GM12878 (cell line): ENCODE measurements around the gene BBLN. TPM values are rescaled to one million over a fixed set of nuclear protein-coding genes. Genes with fewer than 3 reads are reported as not detected.

Experiments used
- ATAC-seq: fragments of 200-7000 bp; cut with Tn5 transposase; 3 replicates; pipeline ENCODE4 v1.9.1; 2020; ENCODE audit warnings: mild to moderate bottlenecking, moderate library complexity
- BruUV-seq: library from RNA; stranded (reverse); fragments of 400-500 nt; replicated peaks from 2 replicates; lab custom pipeline; 2021; lab: Mats Ljungman, UMichigan
- CTCF ChIA-PET: fragments of 300-600 bp; sonication (Branson Sonifier 250); formaldehyde crosslinking; extraction: SDS; loops from one replicate; lab custom pipeline; 2021; ENCODE audit warnings: inconsistent platforms; lab: Yijun Ruan, JAX
- POLR2A ChIA-PET: fragments of 350-600 bp; formaldehyde crosslinking; extraction: SDS; loops from one replicate; lab custom pipeline; 2021; ENCODE audit warnings: inconsistent platforms; lab: Charles Lee
- RAD21 ChIA-PET: fragments of 300-600 bp; sonication (Branson Sonifier 250); formaldehyde crosslinking; loops from one replicate; lab custom pipeline; 2023; ENCODE audit warnings: antibody characterized with exemption; ENCODE audit not compliant: unreplicated experiment; lab: Charles Lee
- SMC1A ChIA-PET: fragments of 300-600 bp; sonication (Branson Sonifier 250); formaldehyde crosslinking; loops from one replicate; lab custom pipeline; 2023; ENCODE audit not compliant: unreplicated experiment, uncharacterized antibody; lab: Charles Lee
- DNase-seq: peaks from one replicate; pipeline ENCODE4 v3.0.0-alpha.2; 2011; ENCODE audit warnings: low read depth, low spot score
- FAIRE-seq: peaks from 3 replicates; lab custom pipeline; 2011; peaks lifted over from hg19 to GRCh38; lab: Jason Lieb, UNC
- H2AFZ ChIP-seq: 2 replicates; pipeline ENCODE4 v1.6.0; 2011; ENCODE audit warnings: low read depth, low read length, control low read depth; ENCODE audit not compliant: control insufficient read depth
- H3K27ac ChIP-seq: 2 replicates; pipeline ENCODE4 v1.5.1; 2011; ENCODE audit warnings: control low read depth; ENCODE audit not compliant: control insufficient read depth, insufficient read depth
- H3K27me3 ChIP-seq, 2 experiments: replicated peaks in 1 of 2; 2 replicates each; pipeline versions ENCODE4 v1.6.0 to v1.6.1; 2011; ENCODE audit warnings: low read length in 1 of 2; ENCODE audit not compliant: control insufficient read depth in 2 of 2, insufficient read depth in 2 of 2
- H3K36me3 ChIP-seq, 2 experiments: 2 replicates each; pipeline ENCODE4 v1.5.1; 2011; ENCODE audit warnings: low read length in 1 of 2; ENCODE audit not compliant: control insufficient read depth in 2 of 2, insufficient read depth in 2 of 2
- H3K4me1 ChIP-seq: 2 replicates; pipeline ENCODE4 v1.6.1; 2011; ENCODE audit warnings: mild to moderate bottlenecking, low read length, moderate library complexity, mixed read lengths; ENCODE audit not compliant: control insufficient read depth, insufficient read depth
- H3K4me2 ChIP-seq: 2 replicates; pipeline ENCODE4 v1.6.0; 2011; ENCODE audit warnings: control low read depth; ENCODE audit not compliant: control insufficient read depth, insufficient read depth
- H3K4me3 ChIP-seq: fragments of 200-600 bp; sonication (generic); 2 replicates; pipeline ENCODE4 v1.5.1; 2016
- H3K79me2 ChIP-seq: 2 replicates; pipeline ENCODE4 v1.6.0; 2011; ENCODE audit warnings: low read length; ENCODE audit not compliant: control insufficient read depth, insufficient read depth
- H3K9ac ChIP-seq: 2 replicates; pipeline ENCODE4 v1.8.0; 2011; ENCODE audit warnings: low read length, control low read depth, mixed read lengths; ENCODE audit not compliant: control insufficient read depth, insufficient read depth
- H3K9me3 ChIP-seq: replicated peaks from 3 replicates; pipeline ENCODE4 v1.5.1; 2011; ENCODE audit warnings: mild to moderate bottlenecking, low read length; ENCODE audit not compliant: control insufficient read depth, insufficient read depth
- H4K20me1 ChIP-seq: 2 replicates; pipeline ENCODE4 v1.6.0; 2011; ENCODE audit not compliant: control insufficient read depth, insufficient read depth
- FOS ChIP-seq: IDR thresholded peaks from 3 replicates; pipeline ENCODE4 v1.6.1; 2011; ENCODE audit warnings: borderline replicate concordance; ENCODE audit not compliant: insufficient read length; ENCODE audit errors: extremely low read depth
- LARP7 ChIP-seq: fragments of 450-650 bp; IDR thresholded peaks from 2 replicates; pipeline ENCODE4 v1.6.1; 2017; ENCODE audit warnings: mild to moderate bottlenecking
- PAX5 ChIP-seq: IDR thresholded peaks from 2 replicates; pipeline ENCODE4 v1.6.1; 2011; ENCODE audit warnings: low read depth, low read length, borderline replicate concordance
- RAD21 ChIP-seq: IDR thresholded peaks from 2 replicates; pipeline ENCODE4 v1.6.1; 2011; ENCODE audit warnings: mild to moderate bottlenecking, low read depth, low read length, moderate library complexity; ENCODE audit not compliant: insufficient read depth
- SP1 ChIP-seq: IDR thresholded peaks from one replicate; pipeline ENCODE4 v1.6.1; 2011; ENCODE audit warnings: low read depth, low read length
- WGBS: methylation state at CpG from one replicate; pipeline ENCODE4 v1.1.6; 2016; ENCODE audit warnings: low lambda C conversion rate; ENCODE audit not compliant: insufficient replicate concordance, insufficient coverage; ENCODE audit errors: missing lambda C conversion rate; 5-methylcytosine and 5-hydroxymethylcytosine counted together
- in situ Hi-C: fragments of 300-500 bp; cut with MboI; formaldehyde crosslinking; loops from 9 replicates; pipeline ENCODE4 v1.14.3; 2018; ENCODE audit warnings: mixed read lengths
- intact Hi-C: fragments of 100-400 bp; cut with micrococcal nuclease; formaldehyde crosslinking; loops from one replicate; pipeline ENCODE4 v1.14.2; 2022; ENCODE audit not compliant: unreplicated experiment
- polyA plus RNA-seq, 11 experiments: library from polyadenylated mRNA; depleted of rRNA in 4 of 11; unstranded in 6 of 11; stranded (reverse) in 5 of 11; fragments of >200 nt; fragmentation: Nextera tagmentation in 4 of 11; fragmentation: Illumina TruSeq in 1 of 11; extraction: Ambion mirVana in 4 of 11; extraction: Trizol in 1 of 11; gene quantifications; 1 replicate in 1 of 11; 2 replicates in 10 of 11; pipeline versions ENCODE4 v1.2.1 to v1.2.3, GENCODE V29; 2011 to 2016; ENCODE audit warnings: inconsistent platforms in 2 of 11, missing spikeins in 2 of 11, low read depth in 1 of 11
- total RNA-seq, 4 experiments: library from RNA; depleted of rRNA in 3 of 4; stranded (reverse); fragments of >200 nt in 3 of 4; fragmentation: Illumina TruSeq in 1 of 4; extraction: Trizol in 1 of 4; gene quantifications; 2 replicates each; pipeline versions ENCODE4 v1.2.1 to v1.2.3, GENCODE V29; 2013 to 2021
- TF ChIP-seq, protein P1 (sequence below): fragments of 450-650 bp; IDR thresholded peaks from 2 replicates; pipeline ENCODE4 v1.6.1; 2014; ENCODE audit warnings: mild to moderate bottlenecking
- TF ChIP-seq, protein P2 (sequence below): fragments of 450-650 bp; IDR thresholded peaks from 2 replicates; pipeline ENCODE4 v1.6.1; 2018; ENCODE audit warnings: borderline replicate concordance, mild to moderate bottlenecking; ENCODE audit not compliant: partially characterized antibody
- TF ChIP-seq, protein P3 (sequence below): fragments of 450-650 bp; IDR thresholded peaks from 2 replicates; pipeline ENCODE4 v1.6.1; 2017; ENCODE audit warnings: mild to moderate bottlenecking, moderate library complexity
- TF ChIP-seq, protein P4 (sequence below): fragments of 450-650 bp; formaldehyde crosslinking; IDR thresholded peaks from 2 replicates; pipeline ENCODE4 v1.5.0; 2022; ENCODE audit warnings: mild to moderate bottlenecking, missing genetic modification characterization

The BBLN gene
- total and polyA plus RNA-seq, 10 of the 15 experiments (the other 5 are each of a cell fraction or from before 2014, with no cell fraction given): 3.8 to 194 (median 66.2) TPM

DNA sequence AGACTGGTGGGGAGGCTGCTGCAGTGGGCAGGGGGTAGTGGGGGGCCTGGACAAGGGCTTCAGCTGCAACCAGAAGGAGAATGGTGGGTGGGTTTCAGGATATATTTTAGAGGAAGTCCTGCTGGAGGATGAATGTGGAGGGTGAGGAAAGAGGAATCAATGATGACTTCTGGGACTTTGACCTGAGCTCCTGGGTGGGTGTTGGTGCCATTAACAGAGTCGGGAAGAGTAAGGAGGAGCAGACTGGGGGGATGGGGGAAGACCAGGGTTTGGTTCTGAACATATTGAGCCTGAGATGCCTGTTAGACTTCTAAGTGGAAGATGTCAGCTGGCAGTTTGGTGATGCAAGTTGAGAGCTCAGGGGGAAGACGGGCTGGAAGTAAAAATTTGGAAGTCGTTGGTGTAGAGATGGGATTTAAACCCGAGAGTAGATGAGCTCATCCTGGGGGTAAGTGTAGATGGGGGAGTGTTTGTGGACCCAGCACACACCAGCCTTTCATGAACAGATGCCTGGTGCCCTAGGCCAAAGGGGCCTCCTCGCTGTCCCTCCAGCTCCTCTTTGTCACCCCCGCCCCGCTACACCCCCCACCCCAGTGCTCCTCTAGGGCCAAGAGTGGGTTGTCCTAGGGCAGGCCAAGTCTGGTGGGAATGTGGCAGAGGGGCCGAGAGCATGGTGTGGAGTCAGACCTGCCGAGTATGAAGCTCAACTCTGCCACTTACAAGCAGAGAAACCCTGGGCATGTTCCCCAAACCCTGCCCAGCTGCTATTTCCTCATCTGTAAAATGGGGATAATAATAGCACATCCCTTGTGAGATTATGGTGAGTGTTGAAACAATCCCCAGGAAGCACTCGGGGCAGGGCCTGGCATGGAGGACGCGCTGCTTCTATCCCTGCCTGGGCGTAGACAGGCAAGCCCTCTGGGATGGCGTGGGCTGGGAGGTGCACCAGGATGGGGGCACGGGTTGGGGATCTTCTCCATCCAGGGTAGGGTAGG, 47.1 kb downstream of the BBLN start (continued):
- TF ChIP-seq, protein P1, sequence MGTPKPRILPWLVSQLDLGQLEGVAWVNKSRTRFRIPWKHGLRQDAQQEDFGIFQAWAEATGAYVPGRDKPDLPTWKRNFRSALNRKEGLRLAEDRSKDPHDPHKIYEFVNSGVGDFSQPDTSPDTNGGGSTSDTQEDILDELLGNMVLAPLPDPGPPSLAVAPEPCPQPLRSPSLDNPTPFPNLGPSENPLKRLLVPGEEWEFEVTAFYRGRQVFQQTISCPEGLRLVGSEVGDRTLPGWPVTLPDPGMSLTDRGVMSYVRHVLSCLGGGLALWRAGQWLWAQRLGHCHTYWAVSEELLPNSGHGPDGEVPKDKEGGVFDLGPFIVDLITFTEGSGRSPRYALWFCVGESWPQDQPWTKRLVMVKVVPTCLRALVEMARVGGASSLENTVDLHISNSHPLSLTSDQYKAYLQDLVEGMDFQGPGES: no peak

DNA sequence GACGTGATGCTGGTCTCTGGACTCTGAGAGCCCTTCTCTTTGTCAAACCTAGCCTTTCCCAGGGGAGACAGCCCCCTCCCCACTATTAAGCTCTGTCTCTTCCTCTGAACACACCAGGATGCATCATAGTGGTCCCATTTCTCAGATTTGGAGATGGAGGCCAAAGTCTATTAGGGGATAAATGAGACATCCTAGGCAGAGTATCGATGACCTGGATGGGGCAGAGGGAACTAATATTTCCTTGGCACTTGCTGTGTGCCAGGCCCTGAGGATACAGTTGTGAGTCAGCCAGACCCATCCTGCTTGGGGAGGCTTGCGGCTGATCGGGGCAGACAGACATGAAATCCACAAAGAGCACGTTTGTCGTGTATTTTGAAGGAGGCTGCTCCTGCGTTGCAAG, 48.3 kb downstream of the BBLN start:
- peaks cover 7% of the 10 kb centered on the region; the same call in 1 of the 2 replicates for H3K4me1 ChIP-seq
- H4K20me1 ChIP-seq: no peaks in the 10 kb centered on the region
- H3K9ac ChIP-seq: no peak overlapping the region
- BruUV-seq: no TSS peak
- peaks cover 11 to 14% of the 10 kb centered on the region in 2 experiments; a peak in 3 of 4 replicates for H3K27me3 ChIP-seq
- no peak overlapping the region for H2AFZ ChIP-seq
- H3K36me3 ChIP-seq: no peaks in the 10 kb centered on the region
- intact Hi-C loops (no loop called here), in situ Hi-C loops (no loop called here)
- no peak for ATAC-seq
- WGBS: 48% methylated on average over 7 of the region's 7 CpGs
- ChIA-PET CTCF (no interaction called here), SMC1A (no interaction called here), POLR2A (no interaction called here), RAD21 (no interaction called here)
- H3K79me2 ChIP-seq: no peaks in the 10 kb centered on the region
- H3K4me3 ChIP-seq: no peak overlapping the region
- FAIRE-seq: no peak
- H3K9me3 ChIP-seq: no peaks in the 10 kb centered on the region
- H3K4me2 ChIP-seq: no peak overlapping the region
- DNase-seq: no peak
- H3K27ac ChIP-seq: no peak overlapping the region
- no peak for TF ChIP-seq LARP7
- no peak for TF ChIP-seq FOS
- TF ChIP-seq, protein P2, sequence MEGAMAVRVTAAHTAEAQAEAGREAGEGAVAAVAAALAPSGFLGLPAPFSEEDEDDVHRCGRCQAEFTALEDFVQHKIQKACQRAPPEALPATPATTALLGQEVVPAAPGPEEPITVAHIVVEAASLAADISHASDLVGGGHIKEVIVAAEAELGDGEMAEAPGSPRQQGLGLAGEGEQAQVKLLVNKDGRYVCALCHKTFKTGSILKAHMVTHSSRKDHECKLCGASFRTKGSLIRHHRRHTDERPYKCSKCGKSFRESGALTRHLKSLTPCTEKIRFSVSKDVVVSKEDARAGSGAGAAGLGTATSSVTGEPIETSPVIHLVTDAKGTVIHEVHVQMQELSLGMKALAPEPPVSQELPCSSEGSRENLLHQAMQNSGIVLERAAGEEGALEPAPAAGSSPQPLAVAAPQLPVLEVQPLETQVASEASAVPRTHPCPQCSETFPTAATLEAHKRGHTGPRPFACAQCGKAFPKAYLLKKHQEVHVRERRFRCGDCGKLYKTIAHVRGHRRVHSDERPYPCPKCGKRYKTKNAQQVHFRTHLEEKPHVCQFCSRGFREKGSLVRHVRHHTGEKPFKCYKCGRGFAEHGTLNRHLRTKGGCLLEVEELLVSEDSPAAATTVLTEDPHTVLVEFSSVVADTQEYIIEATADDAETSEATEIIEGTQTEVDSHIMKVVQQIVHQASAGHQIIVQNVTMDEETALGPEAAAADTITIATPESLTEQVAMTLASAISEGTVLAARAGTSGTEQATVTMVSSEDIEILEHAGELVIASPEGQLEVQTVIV: no peak
- TF ChIP-seq, protein P3, sequence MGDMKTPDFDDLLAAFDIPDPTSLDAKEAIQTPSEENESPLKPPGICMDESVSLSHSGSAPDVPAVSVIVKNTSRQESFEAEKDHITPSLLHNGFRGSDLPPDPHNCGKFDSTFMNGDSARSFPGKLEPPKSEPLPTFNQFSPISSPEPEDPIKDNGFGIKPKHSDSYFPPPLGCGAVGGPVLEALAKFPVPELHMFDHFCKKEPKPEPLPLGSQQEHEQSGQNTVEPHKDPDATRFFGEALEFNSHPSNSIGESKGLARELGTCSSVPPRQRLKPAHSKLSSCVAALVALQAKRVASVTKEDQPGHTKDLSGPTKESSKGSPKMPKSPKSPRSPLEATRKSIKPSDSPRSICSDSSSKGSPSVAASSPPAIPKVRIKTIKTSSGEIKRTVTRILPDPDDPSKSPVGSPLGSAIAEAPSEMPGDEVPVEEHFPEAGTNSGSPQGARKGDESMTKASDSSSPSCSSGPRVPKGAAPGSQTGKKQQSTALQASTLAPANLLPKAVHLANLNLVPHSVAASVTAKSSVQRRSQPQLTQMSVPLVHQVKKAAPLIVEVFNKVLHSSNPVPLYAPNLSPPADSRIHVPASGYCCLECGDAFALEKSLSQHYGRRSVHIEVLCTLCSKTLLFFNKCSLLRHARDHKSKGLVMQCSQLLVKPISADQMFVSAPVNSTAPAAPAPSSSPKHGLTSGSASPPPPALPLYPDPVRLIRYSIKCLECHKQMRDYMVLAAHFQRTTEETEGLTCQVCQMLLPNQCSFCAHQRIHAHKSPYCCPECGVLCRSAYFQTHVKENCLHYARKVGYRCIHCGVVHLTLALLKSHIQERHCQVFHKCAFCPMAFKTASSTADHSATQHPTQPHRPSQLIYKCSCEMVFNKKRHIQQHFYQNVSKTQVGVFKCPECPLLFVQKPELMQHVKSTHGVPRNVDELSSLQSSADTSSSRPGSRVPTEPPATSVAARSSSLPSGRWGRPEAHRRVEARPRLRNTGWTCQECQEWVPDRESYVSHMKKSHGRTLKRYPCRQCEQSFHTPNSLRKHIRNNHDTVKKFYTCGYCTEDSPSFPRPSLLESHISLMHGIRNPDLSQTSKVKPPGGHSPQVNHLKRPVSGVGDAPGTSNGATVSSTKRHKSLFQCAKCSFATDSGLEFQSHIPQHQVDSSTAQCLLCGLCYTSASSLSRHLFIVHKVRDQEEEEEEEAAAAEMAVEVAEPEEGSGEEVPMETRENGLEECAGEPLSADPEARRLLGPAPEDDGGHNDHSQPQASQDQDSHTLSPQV: no peak
- no peak for TF ChIP-seq SP1
- TF ChIP-seq, protein P4, sequence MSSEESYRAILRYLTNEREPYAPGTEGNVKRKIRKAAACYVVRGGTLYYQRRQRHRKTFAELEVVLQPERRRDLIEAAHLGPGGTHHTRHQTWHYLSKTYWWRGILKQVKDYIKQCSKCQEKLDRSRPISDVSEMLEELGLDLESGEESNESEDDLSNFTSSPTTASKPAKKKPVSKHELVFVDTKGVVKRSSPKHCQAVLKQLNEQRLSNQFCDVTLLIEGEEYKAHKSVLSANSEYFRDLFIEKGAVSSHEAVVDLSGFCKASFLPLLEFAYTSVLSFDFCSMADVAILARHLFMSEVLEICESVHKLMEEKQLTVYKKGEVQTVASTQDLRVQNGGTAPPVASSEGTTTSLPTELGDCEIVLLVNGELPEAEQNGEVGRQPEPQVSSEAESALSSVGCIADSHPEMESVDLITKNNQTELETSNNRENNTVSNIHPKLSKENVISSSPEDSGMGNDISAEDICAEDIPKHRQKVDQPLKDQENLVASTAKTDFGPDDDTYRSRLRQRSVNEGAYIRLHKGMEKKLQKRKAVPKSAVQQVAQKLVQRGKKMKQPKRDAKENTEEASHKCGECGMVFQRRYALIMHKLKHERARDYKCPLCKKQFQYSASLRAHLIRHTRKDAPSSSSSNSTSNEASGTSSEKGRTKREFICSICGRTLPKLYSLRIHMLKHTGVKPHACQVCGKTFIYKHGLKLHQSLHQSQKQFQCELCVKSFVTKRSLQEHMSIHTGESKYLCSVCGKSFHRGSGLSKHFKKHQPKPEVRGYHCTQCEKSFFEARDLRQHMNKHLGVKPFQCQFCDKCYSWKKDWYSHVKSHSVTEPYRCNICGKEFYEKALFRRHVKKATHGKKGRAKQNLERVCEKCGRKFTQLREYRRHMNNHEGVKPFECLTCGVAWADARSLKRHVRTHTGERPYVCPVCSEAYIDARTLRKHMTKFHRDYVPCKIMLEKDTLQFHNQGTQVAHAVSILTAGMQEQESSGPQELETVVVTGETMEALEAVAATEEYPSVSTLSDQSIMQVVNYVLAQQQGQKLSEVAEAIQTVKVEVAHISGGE (CRISPR knock-in tag): no peak
- no peak for TF ChIP-seq RAD21
- no peak for TF ChIP-seq PAX5
